Hepatocyte (in vitro differentiated cells): ENCODE data around the gene SNX19.

ENCODE experiments used
- CTCF ChIP-seq: fragments of 200-600 bp; sonication (generic); IDR thresholded peaks from 2 replicates; pipeline ENCODE4 v1.5.1; 2016; ENCODE audit warnings: antibody characterized with exemption, mild to moderate bottlenecking; ENCODE audit not compliant: poor library complexity
- EZH2 ChIP-seq: fragments of 200-600 bp; sonication (generic); IDR thresholded peaks from 2 replicates; pipeline ENCODE4 v1.6.1; 2016; ENCODE audit warnings: antibody characterized with exemption, mild to moderate bottlenecking, borderline replicate concordance
- EZH2phosphoT487 ChIP-seq: fragments of 200-600 bp; sonication (generic); IDR thresholded peaks from one replicate; pipeline ENCODE4 v1.6.1; 2018; ENCODE audit warnings: antibody characterized with exemption, mild to moderate bottlenecking, low read depth, moderate library complexity; ENCODE audit not compliant: unreplicated experiment, severe bottlenecking

- TF ChIP-seq CTCF (no peak), EZH2 (no peak), EZH2phosphoT487 (no peak)
Measured at GRCh38 chr11:130872513-130872912, 43.8 kb downstream of the SNX19 start.
